HCT116 (cell line): ENCODE results near the gene SLC35A1. TPM values are rescaled to one million over a fixed set of nuclear protein-coding genes. Genes with fewer than 3 reads are reported as not detected.

Experiments
- ATAC-seq: fragments of 200-7000 bp; cut with Tn5 transposase; 2 replicates; pipeline ENCODE4 v1.9.1; 2020; ENCODE audit warnings: mild to moderate bottlenecking, moderate library complexity
- Bru-seq: library from RNA; stranded (reverse); fragments of 400-500 nt; gene quantifications from one replicate; lab custom pipeline; 2021; lab: Mats Ljungman, UMichigan
- BruChase-seq, 2 experiments: library from RNA; stranded (reverse); fragments of 400-500 nt; gene quantifications; one replicate each; lab custom pipeline; 2021; lab: Mats Ljungman, UMichigan
- BruUV-seq: library from RNA; stranded (reverse); fragments of 400-500 nt; replicated peaks from 2 replicates; lab custom pipeline; 2021; lab: Mats Ljungman, UMichigan
- CTCF ChIA-PET: fragments of 300-600 bp; sonication (Branson Sonifier 250); formaldehyde crosslinking; loops from one replicate; lab custom pipeline; 2021; ENCODE audit warnings: antibody characterized with exemption; lab: Charles Lee
- POLR2A ChIA-PET: fragments of 300-600, 350-600 bp; sonication (Branson Sonifier 250); formaldehyde crosslinking; loops from one replicate; lab custom pipeline; 2021; ENCODE audit warnings: antibody characterized with exemption; lab: Charles Lee
- RAD21 ChIA-PET, 2 experiments: fragments of 300-600 bp; sonication (Branson Sonifier 250); formaldehyde crosslinking; loops; one replicate each; lab custom pipeline; 2023; ENCODE audit warnings: low total read pairs in 2 of 2; ENCODE audit not compliant: uncharacterized antibody in 2 of 2, unreplicated experiment in 2 of 2, low non-redundant PET in 1 of 2; lab: Charles Lee
- DNase-seq: peaks from one replicate; pipeline ENCODE4 v3.0.0-alpha.2; 2010; ENCODE audit warnings: low read depth, low spot score
- H2AFZ ChIP-seq: fragments of 200-600 bp; shearing (Covaris generic), sonication (generic); 2 replicates; pipeline ENCODE4 v1.6.1; 2017; ENCODE audit warnings: low read depth, mixed run types, mixed read lengths, antibody characterized with exemption, low read length; ENCODE audit not compliant: poor library complexity, severe bottlenecking
- H3K27ac ChIP-seq: 2 replicates; pipeline ENCODE4 v1.5.1; 2012; ENCODE audit warnings: low read depth, low read length
- H3K27me3 ChIP-seq: fragments of 200-600 bp; sonication (generic); 2 replicates; pipeline ENCODE4 v1.6.1; 2016; ENCODE audit warnings: mixed run types, low read length, mixed read lengths; ENCODE audit not compliant: insufficient read depth
- H3K36me3 ChIP-seq, 2 experiments: fragments of 200-500 bp in 1 of 2; fragments of 200-600 bp in 1 of 2; sonication (Bioruptor generic) in 1 of 2; sonication (generic) in 1 of 2; 2 replicates each; pipeline versions ENCODE4 v1.5.1 to v1.6.1; 2014 to 2016; ENCODE audit warnings: low read length in 2 of 2, inconsistent platforms in 1 of 2, mixed read lengths in 1 of 2, mixed run types in 1 of 2; ENCODE audit not compliant: insufficient read depth in 2 of 2, control insufficient read depth in 1 of 2
- H3K4me1 ChIP-seq, 2 experiments: fragments of 200-600 bp in 1 of 2; sonication (generic) in 1 of 2; 2 replicates each; pipeline versions ENCODE4 v1.5.1 to v1.6.1; 2012 to 2017; ENCODE audit warnings: low read length in 2 of 2, inconsistent platforms in 1 of 2, mild to moderate bottlenecking in 1 of 2, mixed read lengths in 1 of 2, mixed run types in 1 of 2, moderate library complexity in 1 of 2; ENCODE audit not compliant: insufficient read depth in 2 of 2, control insufficient read depth in 1 of 2
- H3K4me2 ChIP-seq: fragments of 200-600 bp; sonication (generic); 2 replicates; pipeline ENCODE4 v1.6.1; 2017; ENCODE audit warnings: mixed run types, low read length, mixed read lengths
- H3K4me3 ChIP-seq, 2 experiments: fragments of 200-600 bp in 1 of 2; sonication (generic) in 1 of 2; replicated peaks in 1 of 2; 2 replicates each; pipeline ENCODE4 v1.5.1; 2011 to 2016; ENCODE audit warnings: low read length in 2 of 2, control low read depth in 1 of 2, low read depth in 1 of 2, mild to moderate bottlenecking in 1 of 2, mixed read lengths in 1 of 2, mixed run types in 1 of 2
- H3K79me2 ChIP-seq: fragments of 200-600 bp; sonication (generic); 2 replicates; pipeline ENCODE4 v1.6.1; 2017; ENCODE audit warnings: mild to moderate bottlenecking, mixed run types, low read length, moderate library complexity, mixed read lengths; ENCODE audit not compliant: insufficient read depth
- H3K9ac ChIP-seq: fragments of 200-600 bp; sonication (generic); 2 replicates; pipeline ENCODE4 v1.6.1; 2016; ENCODE audit warnings: low read length, mixed read lengths
- H3K9me2 ChIP-seq: fragments of 200-600 bp; sonication (generic), shearing (Covaris generic); 2 replicates; pipeline ENCODE4 v1.6.1; 2017; ENCODE audit warnings: mixed run types, mild to moderate bottlenecking, moderate library complexity; ENCODE audit not compliant: insufficient read depth
- H3K9me3 ChIP-seq, 2 experiments: fragments of 200-500 bp in 1 of 2; fragments of 200-600 bp in 1 of 2; sonication (Bioruptor generic) in 1 of 2; sonication (generic) in 1 of 2; 2 replicates each; pipeline ENCODE4 v1.6.1; 2014 to 2017; ENCODE audit warnings: low read length in 2 of 2, mixed read lengths in 2 of 2, inconsistent platforms in 1 of 2, low read depth in 1 of 2, mild to moderate bottlenecking in 1 of 2, mixed run types in 1 of 2, moderate library complexity in 1 of 2; ENCODE audit not compliant: control insufficient read depth in 1 of 2, insufficient read depth in 1 of 2
- H4K20me1 ChIP-seq: fragments of 200-600 bp; sonication (generic), shearing (Covaris generic); 2 replicates; pipeline ENCODE4 v1.6.1; 2017; ENCODE audit warnings: mixed run types, mild to moderate bottlenecking, moderate library complexity; ENCODE audit not compliant: insufficient read depth
- ATF3 ChIP-seq: IDR thresholded peaks from 2 replicates; pipeline ENCODE4 v1.6.1; 2012
- CBX3 ChIP-seq: IDR thresholded peaks from 2 replicates; pipeline ENCODE4 v1.6.1; 2012; ENCODE audit warnings: low read depth
- CEBPB ChIP-seq: IDR thresholded peaks from 2 replicates; pipeline ENCODE4 v1.6.1; 2012; ENCODE audit warnings: low read depth
- CTCF ChIP-seq, 3 experiments: fragments of 200-600 bp in 1 of 3; sonication (generic) in 1 of 3; IDR thresholded peaks in 2 of 3; conservative IDR thresholded peaks in 1 of 3; 2 replicates each; pipeline ENCODE4 v1.5.1; 2012 to 2017; ENCODE audit warnings: low read depth in 2 of 3, low read length in 2 of 3, antibody characterized with exemption in 1 of 3, borderline replicate concordance in 1 of 3, control low read depth in 1 of 3, mild to moderate bottlenecking in 1 of 3, mixed read lengths in 1 of 3, mixed run types in 1 of 3, moderate library complexity in 1 of 3; ENCODE audit not compliant: insufficient read depth in 1 of 3
- EGR1 ChIP-seq: IDR thresholded peaks from 2 replicates; pipeline ENCODE4 v1.6.1; 2012; ENCODE audit warnings: low read depth
- ELF1 ChIP-seq: IDR thresholded peaks from 2 replicates; pipeline ENCODE4 v1.6.1; 2012; ENCODE audit warnings: low read depth, borderline replicate concordance
- EZH2 ChIP-seq: fragments of 200-600 bp; sonication (generic); IDR thresholded peaks from 2 replicates; pipeline ENCODE4 v1.6.1; 2017; ENCODE audit warnings: antibody characterized with exemption, mixed run types
- EZH2phosphoT487 ChIP-seq: fragments of 200-600 bp; IDR thresholded peaks from 2 replicates; pipeline ENCODE4 v1.6.1; 2018; ENCODE audit warnings: antibody characterized with exemption, borderline replicate concordance
- FOSL1 ChIP-seq: IDR thresholded peaks from 2 replicates; pipeline ENCODE4 v1.6.1; 2012; ENCODE audit warnings: low read depth
- JUND ChIP-seq: IDR thresholded peaks from 2 replicates; pipeline ENCODE4 v1.6.1; 2012
- MAX ChIP-seq: IDR thresholded peaks from 2 replicates; pipeline ENCODE4 v1.6.1; 2012
- POLR2A ChIP-seq: IDR thresholded peaks from 2 replicates; pipeline ENCODE4 v1.7.0; 2011; ENCODE audit warnings: borderline replicate concordance; ENCODE audit not compliant: insufficient read depth, insufficient read length; ENCODE audit errors: extremely low read depth
- POLR2AphosphoS5 ChIP-seq: IDR thresholded peaks from 2 replicates; pipeline ENCODE4 v1.6.1; 2011; ENCODE audit warnings: mild to moderate bottlenecking, low read depth, low read length, moderate library complexity
- RAD21 ChIP-seq: IDR thresholded peaks from 2 replicates; pipeline ENCODE4 v1.6.1; 2012; ENCODE audit warnings: low read depth, mild to moderate bottlenecking
- SIN3A ChIP-seq: IDR thresholded peaks from 2 replicates; pipeline ENCODE4 v1.6.1; 2012; ENCODE audit warnings: low read depth
- SP1 ChIP-seq: IDR thresholded peaks from 2 replicates; pipeline ENCODE4 v1.6.1; 2012; ENCODE audit warnings: low read depth
- SRF ChIP-seq: IDR thresholded peaks from 2 replicates; pipeline ENCODE4 v1.6.1; 2012; ENCODE audit warnings: low read depth
- TCF7L2 ChIP-seq: IDR thresholded peaks from 2 replicates; pipeline ENCODE4 v1.7.0; 2011; ENCODE audit warnings: borderline replicate concordance, inconsistent platforms; ENCODE audit not compliant: insufficient read depth, insufficient read length; ENCODE audit errors: extremely low read depth
- YY1 ChIP-seq: IDR thresholded peaks from 2 replicates; pipeline ENCODE4 v1.6.1; 2011; ENCODE audit warnings: low read length, low read depth, moderate library complexity, mild to moderate bottlenecking; ENCODE audit not compliant: insufficient replicate concordance; ENCODE audit errors: extremely low read depth
- ZBTB33 ChIP-seq: IDR thresholded peaks from 2 replicates; pipeline ENCODE4 v1.6.1; 2011; ENCODE audit warnings: mild to moderate bottlenecking, low read length, moderate library complexity; ENCODE audit not compliant: insufficient replicate concordance; ENCODE audit errors: extremely low read depth
- ZFX ChIP-seq: fragments of 450-650 bp; IDR thresholded peaks from 2 replicates; pipeline ENCODE4 v1.6.1; 2017
- ZNF274 ChIP-seq: fragments of 200-500 bp; sonication (Bioruptor generic); IDR thresholded peaks from 2 replicates; pipeline ENCODE4 v1.6.1; 2014; ENCODE audit warnings: mild to moderate bottlenecking, low read depth, low read length, inconsistent platforms
- intact Hi-C: fragments of 100-400 bp; cut with micrococcal nuclease; formaldehyde crosslinking; loops from 2 replicates; pipeline ENCODE4 v1.10.0; 2022
- long read RNA-seq: library from polyadenylated mRNA; unstranded; transcript quantifications from one replicate; pipeline ENCODE4 v2.0.0, GENCODE V29; 2021; ENCODE audit not compliant: unreplicated experiment
- polyA plus RNA-seq: library from polyadenylated mRNA; unstranded; fragments of >200 nt; gene quantifications from 2 replicates; pipeline ENCODE4 v1.2.1, GENCODE V29; 2012; ENCODE audit warnings: missing spikeins
- total RNA-seq: library from RNA; stranded (reverse); gene quantifications from one replicate; pipeline ENCODE4 v1.2.1, GENCODE V29; 2021; ENCODE audit not compliant: unreplicated experiment

SLC35A1 gene
- total RNA-seq (29.1 TPM), Bru-seq, nascent RNA (percentile 85 among the genes with signal in this experiment), BruChase-seq, experiment 1, labeled RNA remaining after a 6-hour chase (percentile 93 among the genes with signal in this experiment), BruChase-seq, experiment 2, labeled RNA remaining after a 2-hour chase (percentile 95 among the genes with signal in this experiment)
- 18.5 and 23.0 TPM in 2 replicates for polyA plus RNA-seq
- long read RNA-seq, transcript SLC35A1-201 (8 exons, 1,851 nt): major isoform, 36 of 48 reads
- long read RNA-seq, partial matches to known transcripts: 2 of 48 reads
- long read RNA-seq, other reads (novel, unspliced or antisense): 10 of 48 reads

DNA sequence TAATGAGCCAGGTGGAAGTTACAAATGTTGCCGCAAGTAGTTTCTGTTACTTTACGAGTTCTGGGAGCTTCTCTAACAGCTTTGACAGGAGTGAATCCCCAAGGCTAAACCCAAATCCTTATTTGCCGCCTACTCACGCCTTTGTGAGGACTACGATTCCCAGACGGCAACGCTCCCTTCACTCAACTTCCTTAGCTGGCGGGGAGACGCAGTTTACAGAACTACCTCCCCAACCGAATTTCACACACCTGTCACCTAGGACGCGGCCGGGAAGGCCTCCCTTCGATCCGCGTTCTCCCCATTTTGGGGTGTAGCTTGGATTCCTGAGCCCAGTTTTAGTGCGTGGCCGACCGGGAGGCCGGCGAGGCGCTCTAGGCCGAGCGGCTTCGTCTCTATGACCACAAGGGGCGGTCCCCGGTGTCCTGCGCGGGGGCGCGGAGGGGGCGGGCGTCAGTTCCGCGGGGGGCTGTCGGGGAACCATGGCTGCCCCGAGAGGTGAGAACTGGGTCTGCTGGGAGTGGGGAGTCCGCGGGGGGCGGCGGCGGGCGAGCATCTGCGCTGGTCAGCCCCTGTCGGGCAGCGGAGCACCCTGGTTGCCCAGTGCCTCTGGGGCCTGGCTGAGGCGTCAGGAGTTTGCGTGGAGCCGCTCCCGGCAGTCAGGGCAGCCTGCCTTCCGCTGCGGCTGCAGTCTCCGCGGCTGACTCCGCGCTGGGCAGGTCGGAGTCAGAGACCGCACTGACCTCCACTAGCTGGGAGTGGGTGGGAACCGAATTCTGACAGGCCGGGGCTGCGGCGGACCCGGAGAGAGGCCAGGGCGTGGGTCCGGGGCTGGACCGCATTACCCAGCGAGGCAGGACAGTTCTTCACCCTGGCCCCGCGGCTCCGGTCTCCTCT lies at the start of gene SLC35A1:
Gene SLC35A1, plus strand, starts transcription at position 450 of the 894 bp plus-strand sequence. Its CDS starts 30 bp downstream, at position 480.
- Histone ChIP-seq H2AFZ (peak within 1 kb of the TSS; percentile 75), H3K9ac (peak within 1 kb of the TSS; percentile 82), H3K9me3 (no peaks in the 10 kb centered on the region), H3K9me2 (no peaks in the 10 kb centered on the region), H3K79me2 (peaks cover 47% of the 10 kb centered on the region), H4K20me1 (no peaks in the 10 kb centered on the region), H3K36me3 (peaks cover 0 to 3% of the 10 kb centered on the region in 2 experiments; a peak in 1 of 4 replicates), H3K4me1 (peaks cover 14 to 38% of the 10 kb centered on the region in 2 experiments), H3K4me2 (peak within 1 kb of the TSS; percentile 88), H3K4me3 (peak within 1 kb of the TSS; percentile 77 to 82), H3K27ac (peak within 1 kb of the TSS; percentile 77), H3K27me3 (no peaks in the 10 kb centered on the region)
- ChIA-PET CTCF (no interaction called here), POLR2A (no interaction called here), RAD21 (no interaction called here)
- ATAC-seq: peak; percentile 92
- peak; percentile 74 for DNase-seq
- intact Hi-C loops: loop anchor here (1.0 to 5.0 kb wide), 5 partner anchors 12 to 315 kb away; partner anchors contain the start of genes AKIRIN2, CFAP206, SMIM8 and ZNF292
- BruUV-seq: no TSS peak
- no peak for TF ChIP-seq EZH2phosphoT487
- TF ChIP-seq CBX3: peak; percentile 59; the same call in 1 of the 2 replicates
- TF ChIP-seq RAD21: no peak
- TF ChIP-seq ZFX: peak; percentile 50; the same call in 1 of the 2 replicates
- peak; percentile 56; the same call in 1 of the 2 replicates for TF ChIP-seq MAX
- TF ChIP-seq ELF1: peak; percentile 89
- no peak for TF ChIP-seq ATF3
- peak; percentile 90 for TF ChIP-seq POLR2AphosphoS5
- peak; percentile 68 for TF ChIP-seq SP1
- no peak for TF ChIP-seq JUND
- TF ChIP-seq YY1: peak; percentile 88
- no peak for TF ChIP-seq EZH2
- no peak for TF ChIP-seq TCF7L2
- TF ChIP-seq FOSL1: no peak
- no peak for TF ChIP-seq ZNF274
- no peak for TF ChIP-seq ZBTB33
- TF ChIP-seq EGR1: peak; percentile 98
- peak; percentile 75; the same call in 1 of the 2 replicates for TF ChIP-seq SIN3A
- no peak for TF ChIP-seq CTCF (IDR thresholded peaks at IDR 0.05 in 2 of 3, conservative IDR thresholded peaks at IDR 0.05 in 1 of 3; ENCODE audit: borderline replicate concordance in 1 of 3, insufficient read depth in 1 of 3, low read depth in 2 of 3, low read length in 2 of 3)
- no peak for TF ChIP-seq POLR2A
- 0 out of 2 replicates have a peak, but pooled peaks have one; percentile 64 for TF ChIP-seq SRF
- TF ChIP-seq CEBPB: no peak
